HT-29 (cell line): ENCODE measurements around the gene SGO2. TPM values are rescaled to one million over a fixed set of nuclear protein-coding genes. Genes with fewer than 3 reads are reported as not detected.
A peak's percentile ranks its signal among the peaks of the same experiment; 100 is the strongest.

Experiments used
- DNase-seq: peaks from one replicate; pipeline ENCODE4 v3.0.0-alpha.2; 2015; ENCODE audit warnings: low spot score
- total RNA-seq: library from RNA; depleted of rRNA; stranded (reverse); fragments of >200 nt; shearing (Covaris generic); gene quantifications from 2 replicates; pipeline ENCODE4 v1.2.3, GENCODE V29; 2014; rRNA removed

Gene SGO2, protein sequence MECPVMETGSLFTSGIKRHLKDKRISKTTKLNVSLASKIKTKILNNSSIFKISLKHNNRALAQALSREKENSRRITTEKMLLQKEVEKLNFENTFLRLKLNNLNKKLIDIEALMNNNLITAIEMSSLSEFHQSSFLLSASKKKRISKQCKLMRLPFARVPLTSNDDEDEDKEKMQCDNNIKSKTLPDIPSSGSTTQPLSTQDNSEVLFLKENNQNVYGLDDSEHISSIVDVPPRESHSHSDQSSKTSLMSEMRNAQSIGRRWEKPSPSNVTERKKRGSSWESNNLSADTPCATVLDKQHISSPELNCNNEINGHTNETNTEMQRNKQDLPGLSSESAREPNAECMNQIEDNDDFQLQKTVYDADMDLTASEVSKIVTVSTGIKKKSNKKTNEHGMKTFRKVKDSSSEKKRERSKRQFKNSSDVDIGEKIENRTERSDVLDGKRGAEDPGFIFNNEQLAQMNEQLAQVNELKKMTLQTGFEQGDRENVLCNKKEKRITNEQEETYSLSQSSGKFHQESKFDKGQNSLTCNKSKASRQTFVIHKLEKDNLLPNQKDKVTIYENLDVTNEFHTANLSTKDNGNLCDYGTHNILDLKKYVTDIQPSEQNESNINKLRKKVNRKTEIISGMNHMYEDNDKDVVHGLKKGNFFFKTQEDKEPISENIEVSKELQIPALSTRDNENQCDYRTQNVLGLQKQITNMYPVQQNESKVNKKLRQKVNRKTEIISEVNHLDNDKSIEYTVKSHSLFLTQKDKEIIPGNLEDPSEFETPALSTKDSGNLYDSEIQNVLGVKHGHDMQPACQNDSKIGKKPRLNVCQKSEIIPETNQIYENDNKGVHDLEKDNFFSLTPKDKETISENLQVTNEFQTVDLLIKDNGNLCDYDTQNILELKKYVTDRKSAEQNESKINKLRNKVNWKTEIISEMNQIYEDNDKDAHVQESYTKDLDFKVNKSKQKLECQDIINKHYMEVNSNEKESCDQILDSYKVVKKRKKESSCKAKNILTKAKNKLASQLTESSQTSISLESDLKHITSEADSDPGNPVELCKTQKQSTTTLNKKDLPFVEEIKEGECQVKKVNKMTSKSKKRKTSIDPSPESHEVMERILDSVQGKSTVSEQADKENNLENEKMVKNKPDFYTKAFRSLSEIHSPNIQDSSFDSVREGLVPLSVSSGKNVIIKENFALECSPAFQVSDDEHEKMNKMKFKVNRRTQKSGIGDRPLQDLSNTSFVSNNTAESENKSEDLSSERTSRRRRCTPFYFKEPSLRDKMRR
- total RNA-seq, result 3.9 and 5.3 TPM in 2 replicates

GRCh38 chr2:200525882-200526651, at the start of gene SGO2:
Gene SGO2 (plus strand): TSS chr2:200526207. CDS start chr2:200532976, 6,769 bp downstream.
- DNase-seq, result peak; percentile 98

DNA sequence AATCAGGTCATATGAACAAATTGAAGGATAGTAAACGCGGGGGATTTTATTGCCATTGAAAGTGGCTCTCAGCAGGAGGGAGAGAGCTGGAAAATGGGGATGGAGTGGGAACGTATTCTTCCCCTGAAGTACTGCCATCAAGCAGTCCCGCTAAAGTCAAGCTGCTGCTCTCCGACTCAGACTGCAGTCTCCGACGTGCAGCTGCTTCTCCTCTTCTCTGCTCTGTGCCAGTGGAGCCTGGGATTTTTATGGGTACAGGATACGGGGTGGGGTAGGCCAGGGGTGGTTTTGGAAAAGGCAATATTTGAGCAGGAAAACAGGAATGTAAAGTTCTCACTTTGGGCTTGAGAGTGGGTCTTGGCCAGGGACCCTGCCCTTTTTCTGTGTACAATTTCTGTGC, 49.2 kb upstream of the SGO2 start:
- DNase-seq, result no peak

DNA sequence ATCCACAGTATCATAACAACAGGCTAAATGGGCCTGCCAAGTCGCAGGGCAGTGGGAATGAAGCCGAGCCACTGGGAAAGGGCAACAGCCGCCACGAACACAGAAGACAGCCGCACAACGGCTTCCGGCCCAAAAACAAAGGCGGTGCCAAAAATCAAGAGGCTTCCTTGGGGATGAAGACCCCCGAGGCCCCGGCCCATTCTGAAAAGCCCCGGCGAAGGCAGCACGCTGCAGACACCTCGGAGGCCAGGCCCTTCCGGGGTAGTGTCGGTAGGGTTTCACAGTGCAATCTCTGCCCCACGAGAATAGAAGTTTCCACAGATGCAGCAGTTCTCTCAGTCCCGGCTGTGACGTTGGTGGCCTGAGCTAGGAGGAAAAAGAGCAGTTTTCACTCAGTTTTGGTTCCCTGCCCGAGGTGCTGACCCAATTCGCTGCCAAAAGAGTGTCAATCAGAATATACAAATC, 48.3 kb upstream of the SGO2 start:
- DNase-seq, result no peak

DNA sequence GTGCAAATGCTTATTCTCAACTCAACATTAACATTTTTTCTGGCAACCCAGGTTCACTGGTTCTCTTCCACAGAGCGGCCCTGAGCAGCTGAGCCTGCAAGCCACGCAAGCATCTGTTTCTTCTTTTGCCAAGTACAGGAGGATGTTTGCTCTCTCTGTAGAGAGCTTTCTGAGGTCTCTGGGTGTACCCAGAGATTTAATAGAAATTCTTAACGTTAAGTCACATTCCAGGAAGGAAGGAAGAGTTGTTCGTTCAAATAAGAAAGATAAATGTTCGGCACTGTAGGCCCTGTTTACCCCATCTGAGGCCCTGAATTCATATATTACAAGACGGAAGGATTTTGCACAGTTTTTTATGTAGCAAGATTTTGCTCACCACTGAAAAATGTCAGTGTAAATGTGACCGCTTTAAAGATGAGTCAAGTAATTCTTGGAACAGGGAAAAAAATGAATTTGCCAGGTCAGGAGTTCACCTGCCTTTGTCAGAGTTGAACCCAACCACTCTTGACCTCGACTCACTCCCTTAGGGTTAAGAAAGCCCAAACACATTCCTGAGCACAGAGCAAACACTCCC, 46.2 kb upstream of the SGO2 start:
- DNase-seq, result no peak

DNA sequence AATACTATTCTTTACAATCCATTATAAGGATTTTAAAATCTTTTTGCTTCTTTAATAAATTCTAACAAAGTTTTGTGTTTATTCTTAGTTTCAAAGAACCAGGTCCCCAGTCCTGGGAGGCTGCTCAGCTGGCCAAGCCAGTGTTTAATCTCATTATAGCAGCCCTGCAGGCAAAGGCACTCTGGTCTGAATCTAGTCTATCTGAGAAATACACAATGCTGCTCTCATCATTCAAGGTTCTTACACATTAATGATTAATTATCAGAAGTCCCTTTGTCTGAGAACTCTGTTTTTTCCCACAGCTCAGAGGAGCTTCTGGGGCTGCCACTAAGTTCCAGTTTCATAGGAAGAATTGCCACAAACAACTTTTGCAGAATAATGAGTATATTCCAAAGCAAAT, 43.8 kb upstream of the SGO2 start:
- DNase-seq, result no peak

- peak; percentile 85 for DNase-seq
These were observed 42.2 kb upstream of the SGO2 start for GRCh38 chr2:200483729-200484198.

DNA sequence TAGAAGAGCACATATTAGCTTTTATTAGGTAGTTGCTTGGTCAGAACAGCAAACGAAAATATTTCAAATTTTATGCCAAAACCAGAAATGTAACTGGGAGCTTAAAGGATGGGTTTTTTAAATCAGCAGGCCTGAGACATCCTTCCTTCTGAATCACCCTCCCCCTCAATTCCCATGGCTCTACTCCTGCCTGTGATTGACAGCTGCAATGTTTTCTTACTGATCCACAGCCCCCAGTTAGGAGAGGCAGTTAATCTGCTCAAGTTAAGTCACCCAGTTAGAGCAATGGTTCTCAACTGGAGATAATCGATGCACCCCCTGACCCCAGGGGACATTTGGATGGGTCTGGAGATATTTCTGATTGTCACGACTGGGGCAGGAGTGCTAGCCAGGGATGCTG, 41.1 kb upstream of the SGO2 start:
- DNase-seq, result no peak

- DNase-seq, result no peak
These were observed 39.5 kb upstream of the SGO2 start for GRCh38 chr2:200486529-200486928.

- DNase-seq, result no peak
These were observed 37.8 kb upstream of the SGO2 start for GRCh38 chr2:200488169-200488568.

- DNase-seq, result no peak
These were observed 36.0 kb upstream of the SGO2 start for GRCh38 chr2:200490001-200490400.

- DNase-seq, result no peak
These were observed 33.4 kb upstream of the SGO2 start for GRCh38 chr2:200492656-200493055.

GRCh38 chr2:200494048-200494447, 32.0 kb upstream of the SGO2 start:
- DNase-seq, result no peak

- no peak for DNase-seq
These were observed 29.3 kb upstream of the SGO2 start for GRCh38 chr2:200496696-200497095.

DNA sequence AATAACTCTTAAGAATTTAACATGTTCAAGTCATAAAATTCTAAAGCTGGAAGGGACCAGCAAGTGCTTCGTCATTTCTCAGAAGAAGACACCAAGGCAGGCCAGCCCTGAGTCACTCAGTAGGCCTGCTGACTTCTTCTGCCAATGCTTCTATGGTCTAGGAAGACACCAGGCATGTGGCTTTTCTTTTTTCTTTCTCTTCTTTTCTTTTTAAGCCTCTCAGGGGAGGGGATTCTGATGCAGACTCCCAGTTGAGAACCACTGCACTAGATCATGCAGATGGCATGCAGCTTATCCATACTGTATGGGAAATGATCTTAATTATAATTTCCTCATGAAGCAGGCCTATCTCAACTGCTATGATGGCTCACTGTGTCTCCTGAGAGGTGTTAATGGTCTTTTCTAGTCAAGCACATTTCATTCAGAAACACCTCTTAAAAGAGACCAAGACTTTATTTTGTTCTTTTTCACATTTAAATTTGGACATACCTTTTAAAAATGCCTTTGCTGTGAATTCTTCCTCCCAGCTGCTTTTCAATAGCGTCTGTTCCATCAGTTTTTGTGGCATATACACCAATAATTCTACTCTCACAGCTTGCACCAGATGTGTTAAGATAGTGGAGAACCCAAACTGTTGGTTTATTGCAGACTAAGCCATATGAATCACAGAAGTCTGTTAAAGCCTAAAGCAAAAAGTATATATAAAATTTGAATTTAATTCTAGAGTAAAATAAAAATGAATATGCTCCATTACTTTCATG, 27.4 kb upstream of the SGO2 start:
- no peak for DNase-seq

DNA sequence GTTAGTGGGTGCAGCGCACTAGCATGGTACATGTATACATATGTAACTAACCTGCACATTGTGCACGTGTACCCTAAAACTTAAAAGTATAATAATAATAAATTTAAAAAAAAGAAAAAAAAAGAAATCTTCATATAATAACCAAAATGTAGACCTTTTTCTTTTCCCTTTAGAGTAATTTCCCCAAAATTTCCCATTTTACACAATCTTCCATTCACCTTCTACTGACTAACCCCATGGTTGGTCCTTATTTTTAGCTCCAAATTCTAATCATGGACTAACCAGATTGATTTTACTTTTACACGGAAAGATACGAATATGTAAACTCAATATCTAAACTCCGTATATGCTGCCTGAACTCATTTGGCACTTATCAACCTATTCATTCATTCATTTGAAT, 23.8 kb upstream of the SGO2 start:
- DNase-seq, result no peak

GRCh38 chr2:200506679-200507078, 19.3 kb upstream of the SGO2 start:
- no peak for DNase-seq

DNA sequence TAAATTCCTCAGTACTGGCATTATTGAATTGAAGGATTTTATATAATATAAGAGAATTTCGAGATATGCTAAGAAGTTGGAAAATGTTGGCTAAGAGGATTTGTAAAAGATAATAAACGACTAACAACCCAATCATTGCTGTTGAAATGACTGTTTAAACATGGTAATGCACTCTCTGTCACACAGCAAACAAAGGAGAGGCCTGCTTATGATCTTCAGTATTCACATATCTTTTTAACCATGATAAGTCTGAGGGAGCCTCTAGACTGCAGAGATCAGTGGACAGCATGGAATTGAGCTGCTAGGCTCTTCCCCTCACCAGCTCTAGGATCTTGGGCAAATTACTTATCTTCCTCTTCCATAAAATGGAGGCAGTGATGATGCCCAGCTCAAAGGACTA, 18.8 kb upstream of the SGO2 start:
- DNase-seq, result no peak

GRCh38 chr2:200509235-200509611, 16.8 kb upstream of the SGO2 start:
- DNase-seq, result peak; percentile 43

- DNase-seq, result peak; percentile 84
These were observed 16.2 kb upstream of the SGO2 start, which contains the start of gene KCTD18 for GRCh38 chr2:200509612-200510433. Gene KCTD18 (minus strand): TSS chr2:200510068. CDS start chr2:200507016, 3,052 bp downstream.
